Measurements from ENCODE around the gene PPP1R12B.

Gene PPP1R12B

DNA sequence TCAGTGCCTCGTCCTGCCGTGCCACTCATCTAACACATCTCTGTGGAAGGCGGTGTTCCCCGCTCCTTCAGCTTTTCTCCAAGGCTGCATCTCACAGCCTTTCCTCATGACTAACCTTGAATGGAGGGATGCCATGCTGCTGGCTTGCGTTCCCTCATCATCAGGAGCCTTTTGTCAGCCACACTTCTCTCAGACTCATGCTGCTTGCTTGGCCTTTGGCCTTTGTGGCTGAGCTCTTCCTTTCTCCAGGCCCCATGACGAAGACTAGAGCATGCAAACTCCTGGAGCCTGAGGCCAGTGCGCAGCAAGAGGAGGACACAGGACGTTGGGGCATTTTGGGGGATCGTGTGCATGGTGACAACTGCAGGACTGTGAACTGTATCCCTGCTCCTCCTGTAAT is 291.0 kb downstream of the PPP1R12B start:
- no peak for DNase-seq

- no peak for DNase-seq
These were observed 293.7 kb downstream of the PPP1R12B start for GRCh38 chr1:202642212-202642611.

Data from NCI-H2029 (cell line).